RWPE2 (cell line): Measurements from ENCODE around the gene VPS33B.
A peak's percentile ranks its signal among the peaks of the same experiment; 100 is the strongest.

ENCODE experiments used
- ATAC-seq: fragments of 200-7000 bp; cut with Tn5 transposase; 3 replicates; pipeline ENCODE4 v1.9.1; 2021; ENCODE audit warnings: low read depth
- DNase-seq: peaks from one replicate; pipeline ENCODE4 v3.0.0-alpha.2; 2020; ENCODE audit warnings: low spot score
- H3K27ac ChIP-seq: fragments of 450-650 bp; 2 replicates; pipeline ENCODE4 v1.5.1; 2017; ENCODE audit warnings: mild to moderate bottlenecking; ENCODE audit not compliant: poor library complexity, severe bottlenecking
- H3K27me3 ChIP-seq: fragments of 250-450 bp; sonication (Bioruptor Pico); 2 replicates; pipeline ENCODE4 v1.5.1; 2021; ENCODE audit warnings: mild to moderate bottlenecking, moderate library complexity; ENCODE audit not compliant: insufficient read depth, poor library complexity, severe bottlenecking
- H3K36me3 ChIP-seq: fragments of 250-450 bp; sonication (Bioruptor Pico); 2 replicates; pipeline ENCODE4 v1.5.1; 2020; ENCODE audit warnings: low read depth, mild to moderate bottlenecking, moderate library complexity
- H3K4me1 ChIP-seq: fragments of 250-450 bp; sonication (Bioruptor Pico); 2 replicates; pipeline ENCODE4 v1.5.1; 2021; ENCODE audit warnings: mild to moderate bottlenecking, moderate library complexity; ENCODE audit not compliant: insufficient read depth, poor library complexity, severe bottlenecking
- H3K4me3 ChIP-seq: fragments of 250-450 bp; sonication (Bioruptor Pico); 2 replicates; pipeline ENCODE4 v1.5.1; 2021; ENCODE audit warnings: mild to moderate bottlenecking, moderate library complexity; ENCODE audit not compliant: severe bottlenecking
- H3K9me3 ChIP-seq: fragments of 250-450 bp; sonication (Bioruptor Pico); 2 replicates; pipeline ENCODE4 v1.5.1; 2021; ENCODE audit warnings: mild to moderate bottlenecking, moderate library complexity; ENCODE audit not compliant: severe bottlenecking
- TF ChIP-seq, protein P1 (sequence below): fragments of 450-650 bp; IDR thresholded peaks from one replicate; pipeline ENCODE4 v1.5.1; 2017; ENCODE audit warnings: mild to moderate bottlenecking, moderate library complexity; ENCODE audit not compliant: poor library complexity, severe bottlenecking

The VPS33B gene

DNA sequence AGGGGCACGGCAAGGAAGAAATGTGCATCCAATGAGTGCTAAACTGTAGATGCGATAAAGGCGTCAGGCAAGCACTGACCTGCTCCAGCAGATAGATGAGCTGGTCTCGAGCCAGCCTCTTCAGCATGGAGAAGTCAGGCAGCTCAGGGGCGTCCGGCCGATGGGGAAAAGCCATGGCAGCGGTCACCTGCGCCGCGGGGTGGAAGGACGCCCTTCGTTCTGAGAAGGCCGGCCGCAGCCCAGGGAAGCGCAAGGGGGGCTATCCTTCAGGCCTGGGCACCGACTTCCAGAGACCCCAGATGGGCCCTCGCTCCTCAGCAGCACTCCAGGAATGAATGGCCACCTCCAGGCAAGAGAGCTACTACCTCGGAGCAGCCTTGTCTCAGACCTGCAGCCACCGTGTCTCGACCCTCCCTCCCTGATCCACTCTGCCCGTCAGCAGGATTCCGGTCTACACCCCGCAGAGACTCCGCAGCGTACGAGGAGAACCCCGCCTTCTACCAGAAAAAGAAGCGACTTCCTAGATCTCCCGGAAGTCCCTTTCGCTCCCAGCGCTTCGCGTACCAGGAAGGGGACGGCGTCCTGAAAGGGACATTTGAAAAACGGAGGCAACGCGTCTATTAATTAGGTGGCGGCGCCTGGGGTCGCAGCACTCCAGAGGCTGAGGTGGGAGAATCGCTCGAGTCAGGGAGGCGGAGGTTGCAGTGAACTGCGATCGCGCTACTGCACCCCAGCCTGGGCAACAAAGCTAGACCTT is at the start of gene VPS33B:
VPS33B (minus strand) TSS at position 520 of the 757 bp plus-strand sequence; CDS start at position 175, 345 bp downstream.
- H3K9me3 ChIP-seq: no peaks in the 10 kb centered on the region
- TF ChIP-seq, protein P1, sequence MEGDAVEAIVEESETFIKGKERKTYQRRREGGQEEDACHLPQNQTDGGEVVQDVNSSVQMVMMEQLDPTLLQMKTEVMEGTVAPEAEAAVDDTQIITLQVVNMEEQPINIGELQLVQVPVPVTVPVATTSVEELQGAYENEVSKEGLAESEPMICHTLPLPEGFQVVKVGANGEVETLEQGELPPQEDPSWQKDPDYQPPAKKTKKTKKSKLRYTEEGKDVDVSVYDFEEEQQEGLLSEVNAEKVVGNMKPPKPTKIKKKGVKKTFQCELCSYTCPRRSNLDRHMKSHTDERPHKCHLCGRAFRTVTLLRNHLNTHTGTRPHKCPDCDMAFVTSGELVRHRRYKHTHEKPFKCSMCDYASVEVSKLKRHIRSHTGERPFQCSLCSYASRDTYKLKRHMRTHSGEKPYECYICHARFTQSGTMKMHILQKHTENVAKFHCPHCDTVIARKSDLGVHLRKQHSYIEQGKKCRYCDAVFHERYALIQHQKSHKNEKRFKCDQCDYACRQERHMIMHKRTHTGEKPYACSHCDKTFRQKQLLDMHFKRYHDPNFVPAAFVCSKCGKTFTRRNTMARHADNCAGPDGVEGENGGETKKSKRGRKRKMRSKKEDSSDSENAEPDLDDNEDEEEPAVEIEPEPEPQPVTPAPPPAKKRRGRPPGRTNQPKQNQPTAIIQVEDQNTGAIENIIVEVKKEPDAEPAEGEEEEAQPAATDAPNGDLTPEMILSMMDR: no peak
- H3K4me1 ChIP-seq: peaks cover 9% of the 10 kb centered on the region
- peak within 1 kb of the TSS; percentile 92 for H3K4me3 ChIP-seq
- no peaks in the 10 kb centered on the region for H3K27me3 ChIP-seq
- H3K36me3 ChIP-seq: peaks cover 19% of the 10 kb centered on the region
- DNase-seq (peak; percentile 86), ATAC-seq (peak; percentile 87)
- peak within 1 kb of the TSS; percentile 69 for H3K27ac ChIP-seq

DNA sequence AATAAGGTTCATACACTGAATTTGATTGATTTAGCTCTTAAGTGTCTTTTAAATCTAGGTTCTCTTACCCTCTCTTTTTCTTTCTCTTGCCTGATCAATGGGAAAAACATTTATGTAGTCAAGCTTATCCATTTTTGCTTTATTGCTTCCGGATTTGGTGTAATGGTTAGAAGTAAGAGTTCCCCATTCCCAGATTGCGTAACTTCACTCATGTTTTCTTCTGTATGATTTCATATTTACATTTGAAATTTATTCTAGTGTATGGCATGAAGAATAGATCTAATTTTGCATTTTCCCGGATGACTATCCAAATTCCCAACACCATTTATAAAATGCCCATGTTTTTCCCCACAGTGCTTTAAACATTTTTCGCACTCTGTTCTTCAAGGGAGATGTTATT is 49.8 kb upstream of the VPS33B start:
- TF ChIP-seq, protein P1: no peak
- no peak overlapping the region for H3K27ac ChIP-seq
- ATAC-seq: no peak
- no peak overlapping the region for H3K4me3 ChIP-seq
- no peak for DNase-seq
- peaks cover 12% of the 10 kb centered on the region for H3K4me1 ChIP-seq
- no peaks in the 10 kb centered on the region for H3K36me3 ChIP-seq
- no peaks in the 10 kb centered on the region for H3K9me3 ChIP-seq
- H3K27me3 ChIP-seq: no peaks in the 10 kb centered on the region

DNA sequence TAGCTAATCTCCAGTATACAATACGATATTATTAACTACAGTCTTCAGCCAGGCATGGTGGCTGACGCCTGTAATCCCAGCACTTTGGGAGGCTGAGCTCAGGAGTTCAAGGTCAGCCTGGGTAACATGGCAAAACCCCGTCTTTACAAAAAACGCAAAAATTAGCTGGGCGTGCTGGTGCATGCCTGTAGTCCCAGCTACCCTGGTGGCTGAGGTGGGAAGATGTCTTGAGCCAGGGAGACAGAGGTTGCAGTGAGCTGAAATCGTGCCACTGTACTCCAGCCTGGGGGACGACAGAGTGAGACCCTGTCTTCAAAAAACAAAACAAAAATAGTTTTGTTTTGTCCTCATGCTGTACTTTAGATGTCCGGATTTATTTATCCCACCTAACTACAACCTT is 48.5 kb upstream of the VPS33B start:
- Histone ChIP-seq H3K9me3 (no peaks in the 10 kb centered on the region), H3K36me3 (no peaks in the 10 kb centered on the region), H3K4me3 (no peak overlapping the region), H3K27me3 (no peaks in the 10 kb centered on the region), H3K27ac (no peak overlapping the region), H3K4me1 (peaks cover 19% of the 10 kb centered on the region)
- DNase-seq (no peak), ATAC-seq (no peak)
- TF ChIP-seq, protein P1: no peak

DNA sequence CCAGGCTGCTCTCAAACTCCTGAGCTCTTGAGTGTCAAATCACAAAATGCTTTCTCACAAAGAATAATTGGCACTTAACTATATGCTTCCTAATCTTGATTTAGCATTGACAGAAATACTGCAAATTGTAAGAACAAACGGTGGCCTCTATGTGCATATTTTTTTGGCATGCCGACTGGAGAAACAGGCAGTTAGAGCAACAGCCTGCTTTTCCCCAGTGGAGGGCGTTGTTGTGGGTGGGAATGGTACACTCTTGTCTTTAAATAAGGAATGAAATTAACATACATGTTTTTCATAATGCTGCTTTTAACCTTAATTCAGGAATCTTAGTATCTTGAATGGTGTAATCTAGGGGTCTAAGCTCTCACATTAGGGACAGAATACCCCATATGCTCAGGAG is 46.6 kb upstream of the VPS33B start:
- ATAC-seq (no peak), DNase-seq (no peak)
- Histone ChIP-seq H3K36me3 (no peaks in the 10 kb centered on the region), H3K27me3 (no peaks in the 10 kb centered on the region), H3K9me3 (no peaks in the 10 kb centered on the region), H3K4me1 (peaks cover 19% of the 10 kb centered on the region), H3K4me3 (no peak overlapping the region), H3K27ac (no peak overlapping the region)
- TF ChIP-seq, protein P1: no peak

DNA sequence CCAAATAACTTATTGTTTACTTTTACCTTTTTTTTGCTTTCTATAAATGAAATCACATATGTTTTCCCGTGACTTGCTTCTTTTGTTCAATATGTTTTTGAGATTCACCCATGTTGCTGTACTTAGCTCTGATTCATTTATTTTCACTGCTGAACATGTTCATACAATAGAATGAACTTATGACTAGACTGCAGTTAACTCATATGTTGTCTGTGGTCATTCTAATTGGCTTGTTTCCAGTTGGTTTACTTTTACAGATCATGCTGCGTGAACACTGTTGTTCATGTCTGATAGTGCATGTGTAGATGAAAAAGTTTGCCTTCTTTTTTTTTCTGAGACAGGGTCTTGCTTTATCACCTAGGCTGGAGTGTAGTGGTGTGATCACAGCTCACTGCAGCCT is 46.0 kb upstream of the VPS33B start:
- Histone ChIP-seq H3K27me3 (no peaks in the 10 kb centered on the region), H3K9me3 (no peaks in the 10 kb centered on the region), H3K4me3 (no peak overlapping the region), H3K36me3 (no peaks in the 10 kb centered on the region), H3K4me1 (peaks cover 19% of the 10 kb centered on the region), H3K27ac (no peak overlapping the region)
- DNase-seq (no peak), ATAC-seq (no peak; the same call in 2 of the 3 replicates)
- TF ChIP-seq, protein P1: no peak
